ENCODE data around the gene TNIK. TPM values are rescaled to one million over a fixed set of nuclear protein-coding genes. Genes with fewer than 3 reads are reported as not detected.
A peak's percentile ranks its signal among the peaks of the same experiment; 100 is the strongest.

TNIK gene
- total and polyA plus RNA-seq, 2 experiments from 2014 or later = 7.4 to 13.8 TPM

DNA sequence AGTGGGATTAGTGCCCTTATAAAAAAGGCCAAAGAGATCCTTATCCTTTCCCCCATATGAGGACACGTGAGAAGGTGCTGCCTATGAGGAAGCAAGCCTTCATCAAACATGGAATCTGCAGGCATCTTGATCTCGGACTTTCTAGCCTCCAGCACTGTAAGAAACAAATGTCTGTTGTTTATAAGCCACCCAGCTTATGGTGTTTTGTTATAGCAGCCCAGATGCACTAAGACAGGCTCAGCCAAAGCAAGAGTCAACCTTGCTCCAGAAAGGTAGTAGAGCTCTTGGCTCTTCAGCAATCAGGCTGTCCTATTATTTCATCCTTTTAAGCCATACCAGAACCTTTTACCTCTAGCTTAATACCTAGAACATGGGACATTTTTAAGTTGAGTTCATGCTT is 12.3 kb upstream of the TNIK start:
- whole genome bisulfite sequencing (ENCODE audit: low lambda C conversion rate, missing lambda C conversion rate) = 73% methylated on average over 2 of the region's 2 CpGs
- Histone ChIP-seq H3K36me3 (replicated peaks; ENCODE audit: insufficient read depth, low read depth) (no peaks in the 10 kb centered on the region), H3K4me3 (no peak overlapping the region), H3K9me3 (ENCODE audit: low read depth) (no peaks in the 10 kb centered on the region), H3K4me1 (ENCODE audit: insufficient read depth) (no peaks in the 10 kb centered on the region), H3K79me2 (no peaks in the 10 kb centered on the region), H2AFZ (no peak overlapping the region), H4K20me1 (ENCODE audit: insufficient read depth, poor library complexity, severe bottlenecking) (no peaks in the 10 kb centered on the region), H3K9me2 (replicated peaks; ENCODE audit: insufficient read depth) (no peaks in the 10 kb centered on the region), H3K27ac (no peak overlapping the region), H3K4me2 (no peak overlapping the region), H3K27me3 (no peaks in the 10 kb centered on the region)
- no peak for DNase-seq (ENCODE audit: low spot score)
- no peak for TF ChIP-seq EZH2 (IDR thresholded peaks at IDR 0.05; ENCODE audit: borderline replicate concordance)
- no peak for TF ChIP-seq EZH2phosphoT487 (IDR thresholded peaks at IDR 0.05; ENCODE audit: low read depth, severe bottlenecking, unreplicated experiment)
- TF ChIP-seq, protein P1, sequence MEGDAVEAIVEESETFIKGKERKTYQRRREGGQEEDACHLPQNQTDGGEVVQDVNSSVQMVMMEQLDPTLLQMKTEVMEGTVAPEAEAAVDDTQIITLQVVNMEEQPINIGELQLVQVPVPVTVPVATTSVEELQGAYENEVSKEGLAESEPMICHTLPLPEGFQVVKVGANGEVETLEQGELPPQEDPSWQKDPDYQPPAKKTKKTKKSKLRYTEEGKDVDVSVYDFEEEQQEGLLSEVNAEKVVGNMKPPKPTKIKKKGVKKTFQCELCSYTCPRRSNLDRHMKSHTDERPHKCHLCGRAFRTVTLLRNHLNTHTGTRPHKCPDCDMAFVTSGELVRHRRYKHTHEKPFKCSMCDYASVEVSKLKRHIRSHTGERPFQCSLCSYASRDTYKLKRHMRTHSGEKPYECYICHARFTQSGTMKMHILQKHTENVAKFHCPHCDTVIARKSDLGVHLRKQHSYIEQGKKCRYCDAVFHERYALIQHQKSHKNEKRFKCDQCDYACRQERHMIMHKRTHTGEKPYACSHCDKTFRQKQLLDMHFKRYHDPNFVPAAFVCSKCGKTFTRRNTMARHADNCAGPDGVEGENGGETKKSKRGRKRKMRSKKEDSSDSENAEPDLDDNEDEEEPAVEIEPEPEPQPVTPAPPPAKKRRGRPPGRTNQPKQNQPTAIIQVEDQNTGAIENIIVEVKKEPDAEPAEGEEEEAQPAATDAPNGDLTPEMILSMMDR (IDR thresholded peaks at IDR 0.05; ENCODE audit: poor library complexity) = no peak

DNA sequence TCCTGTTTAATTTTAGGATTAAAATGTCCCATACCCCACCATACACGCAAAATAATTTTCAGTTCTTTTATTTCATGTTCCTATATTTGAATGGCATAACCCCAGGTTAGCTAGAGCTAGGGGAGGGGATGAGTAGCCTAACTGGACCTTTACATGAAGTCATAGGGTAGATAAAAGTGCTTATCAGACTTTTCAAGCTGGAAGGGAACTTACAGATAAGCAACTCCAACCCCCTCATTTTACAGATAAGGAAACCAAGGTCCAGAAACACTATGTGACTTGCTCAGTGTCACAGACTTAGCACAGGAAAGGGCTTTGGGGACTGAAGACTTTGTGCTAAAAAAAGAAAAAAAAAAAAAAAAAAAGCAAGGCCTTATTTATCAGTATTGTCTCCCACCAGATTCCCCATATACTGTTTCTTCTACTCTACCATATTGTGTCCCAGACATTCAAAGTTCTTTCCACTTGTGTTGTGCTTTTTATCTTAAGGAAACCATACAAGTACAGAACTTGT is 10.6 kb upstream of the TNIK start:
- no peak for TF ChIP-seq EZH2phosphoT487 (IDR thresholded peaks at IDR 0.05; ENCODE audit: low read depth, severe bottlenecking, unreplicated experiment)
- TF ChIP-seq, protein P1 (IDR thresholded peaks at IDR 0.05; ENCODE audit: poor library complexity) = no peak
- TF ChIP-seq EZH2 (IDR thresholded peaks at IDR 0.05; ENCODE audit: borderline replicate concordance) = no peak
- WGBS (ENCODE audit: low lambda C conversion rate, missing lambda C conversion rate) = 81% methylated on average over 1 of the region's 1 CpG

DNA sequence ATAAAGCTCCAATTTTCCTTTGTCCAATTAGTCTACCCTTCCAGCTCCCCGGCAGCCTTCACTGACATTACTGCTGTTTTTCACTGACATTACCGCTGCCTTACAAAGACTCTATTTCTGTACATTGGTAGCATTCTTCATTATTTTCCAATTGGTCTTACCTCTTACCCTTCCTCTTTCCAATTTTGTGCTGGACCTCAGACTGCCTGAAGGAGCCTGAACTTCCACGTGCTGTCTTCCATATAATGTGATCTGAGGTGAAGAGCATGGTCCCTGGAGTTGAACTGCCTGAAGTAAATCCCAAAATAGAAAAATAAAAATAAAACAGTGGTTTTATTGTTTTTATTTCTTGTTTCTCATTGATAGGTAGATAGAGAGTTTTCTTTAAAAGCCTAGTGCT is 9.2 kb upstream of the TNIK start:
- Histone ChIP-seq H2AFZ (no peak overlapping the region), H3K27me3 (no peaks in the 10 kb centered on the region), H3K79me2 (no peaks in the 10 kb centered on the region), H3K4me2 (no peak overlapping the region), H3K4me3 (no peak overlapping the region), H3K36me3 (replicated peaks; ENCODE audit: insufficient read depth, low read depth) (no peaks in the 10 kb centered on the region), H3K9me3 (ENCODE audit: low read depth) (no peaks in the 10 kb centered on the region), H3K27ac (no peak overlapping the region), H3K9me2 (replicated peaks; ENCODE audit: insufficient read depth) (no peaks in the 10 kb centered on the region), H3K4me1 (ENCODE audit: insufficient read depth) (no peaks in the 10 kb centered on the region), H4K20me1 (ENCODE audit: insufficient read depth, poor library complexity, severe bottlenecking) (no peaks in the 10 kb centered on the region)
- DNase-seq (ENCODE audit: low spot score) = no peak
- 94% methylated on average over 3 of the region's 3 CpGs for WGBS (ENCODE audit: low lambda C conversion rate, missing lambda C conversion rate)
- TF ChIP-seq EZH2 (IDR thresholded peaks at IDR 0.05; ENCODE audit: borderline replicate concordance) (no peak), EZH2phosphoT487 (IDR thresholded peaks at IDR 0.05; ENCODE audit: low read depth, severe bottlenecking, unreplicated experiment) (no peak)
- TF ChIP-seq, protein P1 (IDR thresholded peaks at IDR 0.05; ENCODE audit: poor library complexity) = no peak

More for the DNA sequence above, 10.6 kb upstream of the TNIK start:
- no peaks in the 10 kb centered on the region for H4K20me1 ChIP-seq (ENCODE audit: insufficient read depth, poor library complexity, severe bottlenecking)
- H3K4me2 ChIP-seq = no peak overlapping the region
- H3K36me3 ChIP-seq (replicated peaks; ENCODE audit: insufficient read depth, low read depth) = no peaks in the 10 kb centered on the region
- H2AFZ ChIP-seq = no peak overlapping the region
- H3K79me2 ChIP-seq = no peaks in the 10 kb centered on the region
- H3K27ac ChIP-seq = peak overlapping the region; percentile 63
- H3K9me3 ChIP-seq (ENCODE audit: low read depth) = no peaks in the 10 kb centered on the region
- H3K4me1 ChIP-seq (ENCODE audit: insufficient read depth) = no peaks in the 10 kb centered on the region
- H3K27me3 ChIP-seq = no peaks in the 10 kb centered on the region
- peak; percentile 11 for DNase-seq (ENCODE audit: low spot score)
- no peak overlapping the region for H3K4me3 ChIP-seq
- no peaks in the 10 kb centered on the region for H3K9me2 ChIP-seq (replicated peaks; ENCODE audit: insufficient read depth)

All from hepatocyte (in vitro differentiated cells).